AG08396 (cell line): Measurements from ENCODE around the gene MYO1D.
"Not testable (repeated sequence)": the region's sequence is repeated elsewhere in the genome, so short reads cannot be mapped to it uniquely, and the experiment has no call there.

ENCODE experiments used
- DNase-seq: peaks from one replicate; pipeline ENCODE4 v3.0.0; 2012; ENCODE audit warnings: low spot score, mixed read lengths

Gene MYO1D

DNA sequence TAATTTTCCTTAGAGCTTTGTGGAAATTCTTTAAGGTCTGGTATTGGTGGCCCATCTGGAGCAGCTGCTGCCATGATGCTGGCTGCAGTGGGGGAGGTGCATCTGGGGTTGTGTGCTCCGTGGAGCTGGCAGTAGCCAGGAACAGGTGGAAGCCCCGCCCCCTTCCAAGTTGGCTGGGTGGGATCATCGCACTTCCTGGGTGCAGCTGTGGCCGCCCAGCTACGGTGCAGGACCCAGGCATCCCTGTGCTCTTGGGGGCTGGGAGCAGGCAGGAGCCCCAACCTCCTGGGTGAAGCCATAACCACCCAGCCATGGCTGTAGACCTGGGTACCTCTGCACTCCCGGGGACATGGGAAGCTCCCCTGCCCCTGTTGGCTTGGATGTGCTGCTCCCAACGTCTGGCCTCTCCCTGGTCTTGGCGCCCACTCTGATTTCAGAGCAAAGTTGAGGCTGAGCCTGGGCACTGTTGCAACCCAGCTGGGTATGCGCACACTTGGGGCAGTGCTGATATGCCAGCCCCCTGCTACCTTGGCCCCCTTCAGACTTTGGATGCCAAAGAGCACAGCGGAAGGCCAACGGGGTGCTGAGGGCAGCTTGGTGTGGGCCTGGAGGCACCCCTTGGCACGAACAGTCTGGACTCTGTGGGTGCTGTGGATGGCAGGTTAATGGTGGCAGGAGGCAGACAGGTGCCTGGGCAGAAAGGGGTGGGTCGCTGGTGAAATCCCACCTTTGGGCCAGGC lies 145.2 kb downstream of the MYO1D start:
- DNase-seq, result no peak

DNA sequence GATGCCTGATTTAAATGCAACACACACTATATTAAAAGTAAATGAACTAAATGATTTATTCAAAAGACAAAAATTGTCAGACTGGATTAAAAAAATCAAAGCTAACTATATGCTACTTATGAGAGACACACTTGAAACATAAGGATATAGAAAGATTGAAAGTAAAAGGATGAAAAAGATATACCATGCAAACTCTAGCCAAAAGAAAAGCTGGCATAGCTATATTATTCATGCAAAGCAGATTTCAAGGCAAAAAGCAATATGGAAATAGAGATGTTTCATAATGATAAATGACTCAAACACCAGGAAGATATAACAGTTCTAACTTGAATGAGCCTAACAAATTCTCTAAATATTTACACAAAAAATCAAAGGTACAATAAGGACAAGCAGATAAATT lies 149.2 kb downstream of the MYO1D start:
- no peak for DNase-seq

DNA sequence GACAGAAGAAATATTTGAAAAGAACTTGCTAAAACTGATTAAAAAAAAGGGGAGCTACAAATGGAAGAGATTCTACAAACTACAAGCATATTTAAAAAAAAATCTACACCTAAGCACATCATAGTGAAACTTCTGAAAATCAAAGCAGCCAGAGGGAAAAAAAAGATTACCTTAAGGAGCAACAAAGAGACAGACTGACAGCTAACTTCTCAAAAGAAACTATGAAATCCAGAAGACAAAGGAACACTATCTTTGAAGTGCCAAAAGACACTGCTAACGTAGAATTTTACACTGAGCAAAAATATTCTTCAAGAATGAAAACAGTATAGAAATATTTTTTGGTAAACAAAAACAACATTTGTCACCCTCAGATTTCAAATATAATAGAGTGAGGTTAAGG lies 151.2 kb downstream of the MYO1D start:
- no peak for DNase-seq

DNA sequence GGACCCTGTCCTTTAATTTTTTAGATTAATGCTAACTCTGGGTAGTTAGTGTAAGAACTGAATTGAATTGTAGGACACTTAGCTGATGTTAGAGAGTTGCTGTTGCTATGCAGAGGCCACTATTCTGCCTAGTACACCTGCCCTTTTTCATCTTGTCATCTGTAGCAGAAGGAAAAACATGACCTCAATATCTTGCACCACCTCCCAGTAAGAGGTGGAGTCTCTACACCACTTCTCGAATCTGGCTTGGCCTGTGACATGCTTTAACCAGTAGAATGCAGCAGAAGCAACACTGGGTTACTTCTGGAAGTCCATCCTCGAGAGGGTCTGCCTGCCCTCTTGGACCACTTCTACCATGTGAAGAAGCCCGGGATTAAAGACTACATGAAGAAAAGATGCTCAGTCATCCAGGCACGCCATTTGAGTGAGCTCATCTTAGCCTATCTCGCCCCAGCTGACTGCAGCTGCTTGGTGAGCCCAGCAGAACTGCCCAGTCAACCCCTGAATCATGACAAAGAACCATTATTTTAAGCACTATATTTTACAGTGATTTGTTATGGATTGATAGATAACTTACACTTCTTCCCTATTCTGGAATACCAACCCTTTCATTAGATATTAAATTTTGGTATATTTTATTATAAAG lies 153.5 kb downstream of the MYO1D start:
- DNase-seq, result no peak

DNA sequence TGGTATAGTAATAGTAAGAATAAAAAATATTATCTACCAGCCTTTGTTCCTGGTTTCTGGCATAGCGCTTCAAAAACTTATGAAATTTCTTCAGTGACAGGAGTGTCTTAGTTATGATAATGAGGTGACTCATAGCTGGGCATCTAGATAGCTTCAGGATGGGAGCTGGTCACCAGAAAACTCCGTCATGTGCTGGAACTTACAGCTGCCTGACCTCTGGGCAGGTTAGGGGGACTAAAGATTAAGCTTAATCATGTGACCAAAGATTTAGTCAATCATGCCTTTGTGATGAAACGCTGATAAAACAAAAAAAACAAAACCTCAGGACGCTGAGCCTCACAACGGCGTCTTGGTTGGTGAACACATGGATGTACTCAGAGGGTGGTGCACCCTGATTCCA lies 154.2 kb downstream of the MYO1D start:
- DNase-seq, result no peak

DNA sequence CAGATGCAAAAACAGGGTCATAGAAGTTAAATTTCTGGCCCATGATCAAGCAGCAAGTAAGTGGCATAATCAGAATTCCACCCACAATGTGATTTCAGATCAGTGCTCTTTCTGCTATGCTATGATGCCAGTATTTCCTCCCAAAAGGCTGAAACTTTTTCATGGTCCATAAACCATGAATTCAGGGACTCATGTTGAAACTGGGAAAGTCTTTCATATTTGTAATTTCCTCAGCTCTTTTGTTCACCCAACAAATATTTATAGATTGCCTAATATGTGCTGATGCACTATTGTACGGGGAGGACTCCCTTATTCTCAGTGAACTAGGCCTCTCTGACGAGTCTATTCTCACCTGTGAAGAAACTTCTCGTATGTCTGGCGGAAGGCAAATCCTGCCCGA lies 156.3 kb downstream of the MYO1D start:
- DNase-seq, result no peak

DNA sequence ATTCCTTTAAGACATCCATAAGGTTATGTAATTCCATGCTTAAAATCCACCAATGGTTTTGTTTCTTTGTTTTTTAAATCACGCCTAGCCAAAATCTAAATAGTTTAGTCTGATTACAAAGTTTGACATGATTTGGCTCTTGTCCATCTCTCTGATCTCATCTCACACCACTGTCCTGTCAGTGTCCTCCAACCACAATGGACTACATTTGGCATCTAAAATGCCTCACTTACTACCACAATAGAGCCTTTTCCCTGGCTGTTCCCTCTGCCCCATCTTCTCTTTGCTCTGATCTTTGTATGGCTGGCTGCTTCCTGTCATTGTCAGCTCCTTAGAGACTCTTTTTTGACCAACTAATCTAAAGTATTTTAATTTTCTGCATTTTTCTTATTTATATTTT lies 157.2 kb downstream of the MYO1D start:
- DNase-seq, result no peak

DNA sequence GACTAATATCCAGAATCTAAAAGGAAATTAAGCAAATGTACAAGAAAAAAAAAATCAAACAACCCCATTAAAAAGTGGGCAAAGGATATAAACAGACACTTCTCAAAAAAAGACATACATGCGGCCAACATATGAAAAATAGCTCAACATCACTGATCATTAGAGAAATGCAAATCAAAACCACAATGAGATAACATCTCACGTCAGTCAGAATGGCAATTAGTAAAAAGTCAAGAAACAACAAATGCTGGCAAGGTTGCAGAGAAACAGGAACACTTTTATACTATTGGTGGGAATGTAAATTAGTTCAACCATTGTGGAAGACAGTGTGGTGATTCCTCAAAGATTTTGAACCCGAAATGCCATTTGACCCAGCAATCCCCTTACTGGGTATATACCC lies 162.0 kb downstream of the MYO1D start:
- not testable (repeated sequence) for DNase-seq

DNA sequence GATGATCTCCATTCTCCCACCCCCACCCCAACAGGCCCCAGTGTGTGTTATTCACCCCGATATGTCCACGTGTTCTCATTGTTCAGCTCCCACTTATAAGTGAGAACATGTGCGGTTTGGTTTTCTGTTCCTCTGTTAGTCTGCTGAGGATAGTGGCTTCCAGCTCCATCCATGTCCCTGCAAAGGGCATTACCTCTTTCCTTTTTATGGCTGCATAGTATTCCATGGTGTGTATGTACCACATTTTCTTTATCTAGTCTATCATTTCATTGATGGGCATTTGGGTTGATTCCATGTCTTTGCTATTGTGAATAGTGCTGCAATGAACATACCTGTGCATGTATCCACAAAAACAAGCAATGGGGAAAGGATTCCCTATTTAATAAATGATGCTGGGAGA lies 162.7 kb downstream of the MYO1D start:
- not testable (repeated sequence) for DNase-seq

DNA sequence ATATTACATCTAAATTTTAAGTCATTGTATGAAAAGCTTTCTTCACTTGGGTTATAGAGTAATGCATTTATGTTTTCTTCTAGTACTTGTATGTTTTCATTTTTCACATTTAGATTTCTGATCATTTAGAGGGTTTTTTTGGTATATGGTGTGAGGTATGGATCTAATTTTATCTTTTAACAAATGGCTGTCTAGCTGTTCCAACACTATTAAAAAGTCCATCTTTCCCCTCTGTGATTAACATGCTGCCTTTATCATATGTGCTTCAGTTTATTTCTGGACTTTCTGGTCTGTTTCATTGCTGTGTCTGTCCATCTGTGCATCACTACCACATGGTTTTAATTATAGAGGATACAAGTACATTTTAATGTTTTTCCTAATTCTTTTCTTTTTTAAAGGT lies 163.8 kb downstream of the MYO1D start:
- no peak for DNase-seq

DNA sequence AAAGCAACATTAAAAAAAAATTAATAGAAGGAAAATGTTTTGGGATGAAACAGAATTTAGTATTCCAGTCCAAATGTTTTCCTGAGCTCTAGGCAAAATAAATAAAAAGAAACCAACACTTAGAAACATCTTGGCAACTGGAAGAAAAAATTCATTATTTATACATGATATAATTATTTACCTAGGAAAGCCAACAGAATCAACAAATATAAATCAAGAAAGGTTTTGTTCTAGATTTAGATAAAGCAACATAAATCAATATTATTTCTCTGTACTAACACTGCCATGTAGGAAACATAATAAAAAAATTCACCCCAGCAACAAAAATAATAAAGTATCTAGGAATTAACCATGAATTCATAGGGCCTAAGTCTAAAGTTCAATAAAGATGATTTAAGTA lies 167.4 kb downstream of the MYO1D start:
- no peak for DNase-seq

DNA sequence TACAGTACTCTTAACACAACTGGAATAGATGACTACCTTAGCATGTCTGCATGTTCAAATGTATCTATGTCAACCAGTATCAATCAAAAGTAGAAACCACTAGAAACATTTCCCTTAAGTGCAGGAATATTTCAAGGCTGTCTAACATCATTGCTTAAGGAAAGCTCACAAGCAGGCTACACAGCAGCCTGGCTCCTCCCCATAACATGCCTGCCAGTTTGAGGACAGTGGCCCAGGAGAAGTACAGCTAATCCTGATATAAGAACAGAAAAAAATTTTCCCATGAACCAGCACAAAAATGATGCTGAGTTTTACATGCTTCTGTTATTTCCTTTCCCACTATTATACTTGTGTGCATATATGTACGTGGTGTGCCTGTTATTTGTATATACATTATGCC lies 175.1 kb downstream of the MYO1D start:
- DNase-seq, result no peak

DNA sequence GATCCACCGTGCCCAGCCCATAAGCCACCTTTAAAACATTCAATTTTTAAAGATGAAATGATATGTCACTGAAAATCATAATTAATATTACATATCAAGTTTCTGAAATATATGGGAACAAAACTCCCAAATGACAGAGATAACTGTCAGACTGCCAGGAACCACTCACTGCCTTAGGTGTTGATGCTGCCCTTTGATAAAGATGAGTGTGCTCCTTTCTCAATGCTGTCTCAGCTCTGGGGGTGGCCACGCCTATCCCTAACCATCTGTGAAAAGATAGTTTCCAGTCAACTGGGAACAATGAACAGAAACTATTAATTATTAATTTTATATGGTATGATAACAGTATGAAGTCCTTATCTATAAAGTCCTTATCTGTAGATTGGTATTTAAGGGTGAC lies 177.7 kb downstream of the MYO1D start:
- DNase-seq, result no peak

DNA sequence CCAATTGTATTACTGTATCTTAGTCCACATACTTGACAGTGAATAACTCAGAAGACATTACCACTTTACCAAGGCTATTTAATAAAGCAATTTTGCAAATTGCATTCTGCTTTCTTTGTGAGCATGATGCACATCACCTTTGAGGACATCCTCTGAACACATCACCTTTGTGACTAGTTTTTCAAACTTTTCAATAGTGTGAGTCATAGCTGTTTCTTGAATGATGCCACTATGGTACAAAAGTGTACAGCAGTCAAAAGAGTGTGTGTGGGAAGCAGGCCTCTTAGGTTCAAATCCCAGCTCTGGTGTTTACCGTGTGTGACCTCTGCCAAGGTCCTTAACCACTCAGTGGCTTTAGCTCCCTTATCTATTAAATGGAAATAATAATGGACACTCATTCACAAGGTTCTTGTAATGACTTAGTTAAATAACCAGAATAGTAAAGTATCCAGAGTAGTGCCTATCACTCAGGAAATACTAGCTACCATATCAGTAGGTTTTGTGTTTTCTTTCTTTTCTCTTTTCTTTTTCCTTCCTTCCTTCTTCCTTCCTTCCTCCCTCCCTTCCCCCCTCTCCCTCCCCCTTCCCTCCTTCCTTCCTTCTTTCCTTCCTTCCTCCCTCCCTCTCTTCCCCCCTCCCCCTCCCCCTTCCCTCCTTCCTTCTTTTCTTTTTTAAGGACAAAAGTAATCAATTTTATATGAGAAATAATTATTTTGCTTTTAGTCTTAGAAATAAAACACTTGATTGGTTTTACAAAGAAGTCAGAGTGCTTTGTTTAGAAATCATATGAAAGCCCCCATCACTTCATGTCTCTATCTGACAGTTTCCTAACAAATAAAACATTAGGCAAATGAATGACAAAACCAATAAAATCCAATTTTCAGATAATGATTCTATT lies 178.9 kb downstream of the MYO1D start:
- DNase-seq, result no peak

DNA sequence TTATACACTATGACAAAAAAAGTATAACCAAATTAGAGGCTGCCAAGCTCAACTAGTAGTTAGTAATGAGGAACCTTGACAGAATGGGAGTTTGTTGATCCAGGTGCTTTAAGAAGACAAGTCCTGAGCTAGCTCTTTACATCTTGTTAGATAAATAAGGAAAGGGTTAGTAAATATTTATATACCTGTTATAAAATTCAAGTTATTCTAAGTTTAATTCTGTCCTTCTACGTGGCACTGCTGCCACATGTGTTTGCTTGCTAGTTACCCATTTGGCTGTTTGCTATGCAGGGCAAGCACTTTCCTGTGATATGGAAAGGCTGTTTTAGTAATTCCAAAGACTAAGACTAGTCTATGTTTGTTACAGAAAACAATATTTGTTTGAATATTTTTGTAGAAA lies 180.5 kb downstream of the MYO1D start:
- no peak for DNase-seq

DNA sequence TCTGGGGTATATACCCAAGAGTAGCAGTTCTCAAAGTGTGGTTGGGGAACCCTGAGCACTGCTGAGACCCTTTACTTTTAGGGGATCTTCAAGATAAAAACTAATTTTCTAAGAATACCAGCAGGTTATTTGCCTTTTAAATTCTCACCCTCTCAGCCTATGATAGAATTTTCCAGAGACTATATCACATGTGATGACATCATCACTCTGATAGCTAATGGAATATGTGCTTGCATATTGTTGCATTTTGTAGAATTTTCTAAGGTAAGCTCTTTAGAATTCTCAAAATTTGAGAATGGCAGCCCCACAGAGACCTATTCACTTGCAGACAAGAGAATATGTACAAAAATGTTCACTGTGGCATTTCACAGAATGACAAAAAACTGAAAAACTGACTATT lies 181.1 kb downstream of the MYO1D start:
- DNase-seq, result no peak

DNA sequence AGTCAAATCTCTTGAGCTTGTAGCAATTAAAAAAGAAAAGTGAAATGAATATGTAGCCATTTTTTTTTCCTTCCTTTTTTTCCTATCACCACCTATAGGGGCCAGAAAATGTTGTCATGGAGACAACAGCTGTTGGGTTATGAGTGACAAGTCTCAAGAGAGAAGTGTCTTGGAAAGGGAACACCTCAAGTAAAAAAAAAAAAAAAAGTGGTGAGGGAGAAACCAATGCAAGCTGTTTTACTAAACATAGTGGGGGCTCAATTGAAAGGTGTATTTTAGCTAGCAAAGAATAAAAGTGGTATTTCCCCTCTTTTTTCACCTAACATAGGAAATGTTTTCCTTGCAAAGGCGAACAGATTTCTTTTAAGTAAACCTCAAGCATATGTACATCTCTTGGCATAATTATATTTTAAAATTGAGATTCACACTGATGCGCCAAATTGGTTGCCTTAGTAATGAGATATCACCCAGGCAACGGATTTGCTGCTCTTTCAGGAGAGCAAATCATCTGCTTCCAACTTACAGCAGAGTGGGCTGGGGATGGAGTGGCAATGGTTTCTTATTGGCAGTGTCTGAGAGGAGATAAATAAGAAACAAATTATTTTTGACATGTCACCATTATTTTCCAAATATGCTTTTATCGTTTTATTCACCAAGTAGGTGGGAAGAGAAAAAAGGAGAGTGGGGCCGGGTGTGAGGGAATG lies 183.6 kb downstream of the MYO1D start:
- no peak for DNase-seq

DNA sequence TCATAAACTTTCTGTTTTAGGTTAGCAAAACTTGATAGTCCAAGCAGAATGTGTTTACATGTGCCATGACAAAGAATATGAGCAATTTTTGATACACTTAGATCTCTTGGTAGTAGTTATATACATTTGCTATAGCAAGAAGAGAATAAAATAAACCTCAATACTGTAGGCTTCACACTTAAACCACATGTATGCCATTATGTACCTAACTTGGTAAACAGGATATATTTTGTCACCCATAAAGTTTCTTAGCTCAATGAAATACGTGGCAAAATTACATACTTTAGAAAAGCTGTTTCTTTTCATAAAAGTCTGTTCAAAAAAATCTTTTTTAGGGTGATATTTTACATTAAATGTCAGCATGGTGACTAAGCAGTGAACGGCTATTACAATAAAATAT lies 184.7 kb downstream of the MYO1D start:
- no peak for DNase-seq

DNA sequence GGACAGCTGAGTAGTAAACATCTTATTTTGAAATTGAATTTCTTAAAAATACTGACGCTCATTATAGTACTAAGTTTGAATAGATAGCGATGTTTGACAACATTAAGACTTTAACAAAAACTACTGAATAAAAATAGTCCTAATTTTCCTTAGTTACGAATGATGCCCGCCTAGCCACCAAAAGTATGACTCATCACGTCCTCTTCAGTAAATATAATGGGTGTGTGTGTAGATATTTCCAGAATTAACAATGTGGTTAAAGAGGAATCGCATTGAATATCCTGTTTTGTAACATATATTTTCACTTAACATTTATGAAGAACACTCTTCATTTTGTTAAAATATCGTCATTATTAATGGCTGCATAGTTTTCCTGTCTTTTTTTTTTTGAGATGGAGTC lies 187.6 kb downstream of the MYO1D start:
- DNase-seq, result no peak

DNA sequence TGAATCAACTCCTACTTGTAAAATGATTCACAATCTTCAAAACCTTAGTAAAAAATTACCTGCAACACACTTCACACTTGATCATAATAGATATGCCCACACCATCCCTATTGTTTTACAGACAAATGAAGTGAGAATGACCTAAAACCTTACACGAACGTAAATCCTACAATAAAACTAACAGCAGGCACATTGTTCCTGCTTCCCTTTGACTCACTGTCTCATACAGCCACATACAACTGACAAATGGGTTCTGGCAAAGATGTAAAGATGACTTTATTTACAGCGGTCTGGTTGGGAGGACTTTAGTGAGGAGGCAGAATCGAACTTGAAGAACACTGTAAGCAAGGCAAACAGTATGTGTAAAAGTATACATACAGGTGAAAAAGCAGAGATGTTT lies 188.7 kb downstream of the MYO1D start:
- no peak for DNase-seq

DNA sequence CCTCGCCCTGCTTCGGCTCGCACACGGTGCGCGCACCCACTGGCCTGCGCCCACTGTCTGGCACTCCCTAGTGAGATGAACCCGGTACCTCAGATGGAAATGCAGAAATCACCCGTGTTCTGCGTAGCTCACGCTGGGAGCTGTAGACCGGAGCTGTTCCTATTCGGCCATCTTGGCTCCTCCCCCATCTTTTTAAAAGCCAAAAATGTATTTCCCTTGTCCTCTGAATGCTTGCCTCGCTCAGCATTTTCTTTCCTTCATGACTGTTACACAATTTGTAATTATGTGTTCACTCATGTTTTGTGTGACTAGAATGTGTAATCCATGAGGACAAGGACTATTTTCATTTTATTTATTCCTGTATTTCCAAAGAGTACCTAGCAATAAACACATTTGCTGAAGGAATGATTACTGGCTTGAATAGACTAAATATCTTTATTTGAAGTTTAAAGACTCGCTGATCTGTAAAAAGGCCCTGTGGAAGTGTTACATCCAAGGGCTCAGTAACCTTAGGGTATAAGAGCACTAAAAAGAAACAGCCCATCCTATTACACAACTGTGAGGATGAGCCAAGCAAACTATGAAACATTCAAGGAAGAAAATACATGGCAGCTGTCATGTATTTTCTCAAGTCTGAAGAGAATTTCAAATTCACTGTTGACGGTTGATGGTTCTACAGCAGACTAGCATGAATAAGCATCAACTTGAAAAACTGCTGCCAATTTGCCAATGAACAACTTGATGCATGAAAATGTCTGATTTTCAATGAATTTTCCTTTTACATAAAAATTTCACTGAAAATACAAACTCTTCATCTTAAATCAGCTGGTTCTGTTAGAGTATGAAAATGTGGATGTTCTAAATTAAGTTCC lies 192.6 kb downstream of the MYO1D start:
- DNase-seq, result no peak
